ENCODE data around the gene INKA1.
A peak's percentile ranks its signal among the peaks of the same experiment; 100 is the strongest.

Gene INKA1

DNA sequence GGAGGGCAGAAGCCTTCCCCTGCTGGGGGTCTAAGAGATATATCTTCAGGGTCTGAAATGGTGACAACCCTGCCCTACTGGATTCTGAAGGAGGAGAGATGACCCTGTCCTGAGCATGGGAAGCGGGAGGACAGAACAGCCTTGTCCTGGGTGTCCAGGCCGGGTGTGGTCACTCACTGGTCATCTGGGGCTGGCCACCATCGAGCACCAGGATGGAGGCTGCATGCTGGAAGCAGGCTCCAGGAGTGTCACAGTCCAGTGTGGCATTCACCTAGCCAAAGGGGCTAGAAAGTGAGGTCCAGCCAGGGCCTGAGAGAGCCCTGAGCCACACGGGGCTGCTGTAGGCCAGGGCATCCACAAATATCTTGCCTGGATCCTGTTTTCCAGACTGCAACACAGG is 8.6 kb upstream of the INKA1 start:
- Mint-ChIP-seq H3K36me3 (ENCODE audit: low read depth) (no peaks in the 10 kb centered on the region), H3K27me3 (no peaks in the 10 kb centered on the region), H3K4me1 (ENCODE audit: low read depth) (no peaks in the 10 kb centered on the region), H3K27ac (no peak overlapping the region), H3K9me3 (no peaks in the 10 kb centered on the region), H3K4me3 (no peak overlapping the region)

DNA sequence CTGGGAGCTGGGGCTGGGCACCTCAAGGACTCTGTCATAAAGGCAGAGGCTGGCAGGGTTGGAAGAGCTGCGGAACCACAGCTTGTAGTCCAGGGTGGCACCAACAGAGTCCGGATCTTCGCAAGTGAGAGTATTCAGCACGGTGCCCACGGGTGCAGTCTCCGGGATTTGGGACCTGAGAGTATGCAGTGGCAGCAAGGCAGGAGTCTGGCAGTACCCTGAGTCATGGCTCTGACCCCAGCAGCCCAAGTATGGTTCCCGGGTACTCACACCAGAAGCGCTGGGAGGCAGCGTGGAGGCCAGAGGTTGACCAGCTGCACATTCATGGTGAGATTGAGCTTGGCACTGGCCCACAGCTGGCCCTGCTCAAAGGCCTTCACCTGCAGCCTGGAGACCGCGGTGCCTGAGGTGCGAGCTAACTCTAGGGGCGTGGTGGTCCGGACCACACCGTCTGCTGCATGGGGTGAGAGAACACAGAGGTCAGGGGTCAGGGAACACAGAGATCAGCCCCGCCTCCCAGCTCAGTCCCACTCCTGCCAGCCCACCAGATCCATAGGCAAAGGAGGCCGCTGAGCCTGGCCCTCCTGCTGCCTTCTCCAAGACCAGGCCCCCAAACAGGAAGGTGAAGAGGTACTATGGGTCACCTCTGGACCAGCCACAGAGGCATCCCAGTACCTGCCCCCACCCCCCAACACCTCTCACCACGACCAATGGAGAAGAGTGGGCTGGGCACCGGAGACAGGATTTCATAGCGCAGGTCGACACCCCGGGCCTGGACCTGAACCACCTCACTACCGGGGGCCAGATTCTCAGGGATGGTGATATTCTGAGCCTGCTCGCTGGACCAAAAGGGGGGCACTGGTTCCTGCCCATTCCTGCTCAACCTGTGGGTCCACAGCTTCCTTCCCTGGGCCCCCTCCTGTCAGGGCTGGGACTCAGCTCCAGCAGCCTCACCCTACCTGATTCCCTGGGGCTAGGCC is 7.8 kb upstream of the INKA1 start:
- no peaks in the 10 kb centered on the region for H3K36me3 Mint-ChIP-seq (ENCODE audit: low read depth)
- no peaks in the 10 kb centered on the region for H3K4me1 Mint-ChIP-seq (ENCODE audit: low read depth)
- no peak overlapping the region for H3K4me3 Mint-ChIP-seq
- H3K27ac Mint-ChIP-seq: no peak overlapping the region
- no peaks in the 10 kb centered on the region for H3K27me3 Mint-ChIP-seq
- H3K9me3 Mint-ChIP-seq: no peaks in the 10 kb centered on the region

- Mint-ChIP-seq H3K4me3 (no peak overlapping the region), H3K36me3 (ENCODE audit: low read depth) (no peaks in the 10 kb centered on the region), H3K9me3 (no peaks in the 10 kb centered on the region), H3K27ac (no peak overlapping the region), H3K27me3 (peaks cover 8% of the 10 kb centered on the region), H3K4me1 (ENCODE audit: low read depth) (peaks cover 9% of the 10 kb centered on the region)
Observed at GRCh38 chr3:49799105-49799504, 4.0 kb upstream of the INKA1 start.

DNA sequence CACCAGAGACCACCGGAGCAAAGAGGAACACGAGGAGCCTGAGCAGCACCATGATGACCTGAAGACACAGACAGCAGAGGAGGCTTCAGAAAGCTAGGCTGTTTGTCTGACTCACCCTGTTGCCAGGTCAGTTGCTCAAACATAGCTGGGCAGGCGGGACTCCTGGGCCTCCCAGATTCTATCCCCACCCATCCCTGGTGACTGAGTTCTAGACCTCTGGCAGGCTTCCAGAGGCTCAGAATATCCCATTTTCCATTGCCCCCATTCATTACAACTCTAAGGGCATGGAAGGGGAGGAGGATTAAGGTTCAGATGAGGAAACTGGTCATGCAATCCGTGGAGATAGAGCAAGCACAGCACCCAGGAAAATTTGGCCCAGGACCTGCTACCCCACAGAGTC is 3.3 kb upstream of the INKA1 start, which contains the start of gene CDHR4:
Gene CDHR4 (minus strand): TSS at position 113 of the 400 bp plus-strand sequence. CDS start 61 bp downstream, at position 52.
- no peaks in the 10 kb centered on the region for H3K9me3 Mint-ChIP-seq
- no peaks in the 10 kb centered on the region for H3K36me3 Mint-ChIP-seq (ENCODE audit: low read depth)
- H3K27ac Mint-ChIP-seq: no peak within 1 kb of the TSS
- peaks cover 12% of the 10 kb centered on the region for H3K4me1 Mint-ChIP-seq (ENCODE audit: low read depth)
- H3K27me3 Mint-ChIP-seq: peaks cover 8% of the 10 kb centered on the region
- no peak within 1 kb of the TSS for H3K4me3 Mint-ChIP-seq

GRCh38 chr3:49801160-49801559 is 1.9 kb upstream of the INKA1 start:
- no peak overlapping the region for H3K27ac Mint-ChIP-seq
- peaks cover 26% of the 10 kb centered on the region for H3K4me1 Mint-ChIP-seq (ENCODE audit: low read depth)
- H3K9me3 Mint-ChIP-seq: no peaks in the 10 kb centered on the region
- H3K4me3 Mint-ChIP-seq: no peak overlapping the region
- H3K36me3 Mint-ChIP-seq (ENCODE audit: low read depth): no peaks in the 10 kb centered on the region
- peaks cover 8% of the 10 kb centered on the region for H3K27me3 Mint-ChIP-seq

DNA sequence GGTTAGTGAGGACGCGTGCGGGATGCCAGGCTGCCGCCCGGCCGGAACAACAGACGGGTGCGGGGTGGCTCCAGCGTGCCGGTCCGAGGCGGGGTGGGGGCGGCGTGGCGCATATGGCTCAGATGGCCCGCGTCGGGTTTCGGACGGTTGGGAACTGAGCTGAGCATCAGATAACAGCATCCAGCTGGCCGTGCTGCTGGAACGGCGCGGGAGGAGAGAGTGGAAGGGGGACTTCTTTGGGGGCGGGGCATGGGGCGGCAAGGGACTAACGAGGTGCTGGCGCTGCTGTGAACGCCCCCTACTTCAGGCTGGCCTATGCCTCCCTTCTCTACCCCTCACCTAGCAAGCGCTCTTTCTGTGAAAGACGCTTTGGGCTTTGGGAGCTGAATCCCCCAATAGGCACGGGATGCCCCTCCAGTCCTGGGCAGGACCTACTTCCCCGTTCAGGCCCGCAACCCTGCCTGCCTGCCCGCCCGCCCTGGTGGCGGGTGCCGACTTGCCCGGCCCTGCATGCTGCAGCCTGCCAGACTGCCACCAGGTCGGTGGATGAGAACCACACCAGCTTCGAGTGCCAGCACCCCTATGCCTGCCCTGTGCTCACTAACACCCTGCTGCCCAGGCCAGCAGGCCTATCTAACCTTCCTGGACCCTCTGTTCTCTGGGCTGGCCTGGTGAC is 542 bp downstream of the INKA1 start:
- peaks cover 51% of the 10 kb centered on the region for H3K4me1 Mint-ChIP-seq (ENCODE audit: low read depth)
- H3K4me3 Mint-ChIP-seq: peak overlapping the region; percentile 88
- H3K9me3 Mint-ChIP-seq: no peaks in the 10 kb centered on the region
- peaks cover 8% of the 10 kb centered on the region for H3K27me3 Mint-ChIP-seq
- H3K36me3 Mint-ChIP-seq (ENCODE audit: low read depth): no peaks in the 10 kb centered on the region
- H3K27ac Mint-ChIP-seq: peak overlapping the region; percentile 36

DNA sequence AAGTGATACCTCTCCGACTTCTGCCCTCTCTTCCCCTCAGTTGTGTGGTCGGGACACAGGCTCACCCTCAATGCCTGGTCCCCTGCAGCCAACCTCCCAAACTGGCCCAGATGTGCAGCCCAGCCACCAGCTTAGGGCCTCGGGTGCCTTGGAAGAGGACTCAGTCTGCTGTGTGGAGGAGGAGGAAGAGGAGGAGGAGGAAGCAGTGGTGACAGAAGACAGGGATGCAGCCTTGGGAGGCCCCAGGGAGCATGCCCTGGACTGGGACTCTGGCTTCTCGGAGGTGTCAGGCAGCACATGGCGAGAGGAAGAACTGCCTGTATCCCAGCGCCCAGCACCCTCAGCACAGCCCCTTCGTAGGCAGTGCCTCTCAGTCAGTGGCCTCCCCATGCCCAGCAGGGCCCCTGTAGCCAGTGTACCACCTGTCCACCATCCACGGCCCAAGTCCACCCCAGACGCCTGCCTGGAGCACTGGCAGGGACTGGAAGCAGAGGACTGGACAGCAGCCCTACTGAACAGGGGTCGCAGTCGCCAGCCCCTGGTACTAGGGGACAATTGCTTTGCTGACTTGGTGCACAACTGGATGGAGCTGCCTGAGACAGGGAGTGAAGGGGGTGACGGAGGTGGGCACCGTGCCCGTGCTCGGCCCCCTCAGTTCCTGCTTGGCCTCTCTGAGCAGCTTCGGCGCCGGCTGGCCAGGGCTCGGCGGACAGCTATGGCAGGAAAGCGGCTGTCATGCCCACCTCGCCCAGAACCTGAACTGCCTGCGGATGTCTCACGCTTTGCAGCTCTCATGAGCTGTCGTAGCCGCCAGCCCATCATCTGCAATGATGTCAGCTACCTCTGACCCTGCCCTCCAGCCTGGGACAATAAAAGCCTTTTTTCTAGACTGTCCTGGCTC is 1.3 kb downstream of the INKA1 start:
- H3K27me3 Mint-ChIP-seq: peaks cover 8% of the 10 kb centered on the region
- H3K27ac Mint-ChIP-seq: peak overlapping the region; percentile 74
- peaks cover 51% of the 10 kb centered on the region for H3K4me1 Mint-ChIP-seq (ENCODE audit: low read depth)
- peak overlapping the region; percentile 88 for H3K4me3 Mint-ChIP-seq
- H3K9me3 Mint-ChIP-seq: no peaks in the 10 kb centered on the region
- no peaks in the 10 kb centered on the region for H3K36me3 Mint-ChIP-seq (ENCODE audit: low read depth)

DNA sequence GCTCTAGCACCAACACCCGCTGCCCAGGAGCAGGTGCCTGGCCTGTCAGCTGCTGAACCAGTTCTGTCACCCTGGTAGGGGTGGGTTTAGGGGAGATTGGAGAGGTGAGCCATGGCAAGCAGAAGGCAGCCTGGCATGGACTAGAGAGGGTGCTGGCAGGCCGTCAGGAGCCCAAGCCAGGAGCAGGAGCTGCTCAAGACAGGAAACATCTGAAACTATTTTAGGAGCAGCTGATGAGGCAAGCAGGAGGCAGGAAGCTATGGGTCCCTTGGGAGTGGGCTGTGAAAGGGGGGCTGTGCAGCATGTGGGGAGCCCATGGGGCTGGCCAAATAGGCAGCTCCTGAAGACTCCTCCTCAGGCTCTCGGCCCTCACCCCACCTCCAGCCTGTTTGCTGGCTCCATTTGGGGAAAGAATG is 2.3 kb downstream of the INKA1 start:
- Mint-ChIP-seq H3K9me3 (no peaks in the 10 kb centered on the region), H3K27me3 (peaks cover 8% of the 10 kb centered on the region), H3K4me1 (ENCODE audit: low read depth) (peaks cover 51% of the 10 kb centered on the region), H3K4me3 (peak overlapping the region; percentile 56), H3K27ac (peak overlapping the region; percentile 74), H3K36me3 (ENCODE audit: low read depth) (no peaks in the 10 kb centered on the region)

GRCh38 chr3:49805897-49806701 is 3.0 kb downstream of the INKA1 start:
- Mint-ChIP-seq H3K36me3 (ENCODE audit: low read depth) (no peaks in the 10 kb centered on the region), H3K4me3 (no peak overlapping the region), H3K4me1 (ENCODE audit: low read depth) (peaks cover 51% of the 10 kb centered on the region), H3K9me3 (no peaks in the 10 kb centered on the region), H3K27ac (no peak overlapping the region), H3K27me3 (peaks cover 7% of the 10 kb centered on the region)

DNA sequence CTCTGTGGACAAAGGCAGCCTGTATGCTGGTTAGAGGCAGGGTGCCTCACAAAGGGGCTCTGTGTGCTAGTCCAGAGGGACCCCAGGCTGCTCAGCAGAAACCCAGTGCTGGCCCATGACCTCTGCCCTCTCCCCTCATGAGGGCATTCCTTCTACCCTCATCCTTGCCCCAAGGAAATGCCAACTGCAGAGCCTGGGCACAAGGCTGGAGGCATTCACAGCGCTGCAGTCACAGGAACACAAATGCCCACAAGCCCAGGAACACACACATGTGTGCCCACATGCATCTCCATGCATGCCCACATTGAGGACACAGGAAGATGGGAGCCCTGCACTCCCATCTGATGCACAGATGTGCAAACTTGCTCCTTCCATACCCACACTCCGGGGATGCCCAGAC is 3.8 kb downstream of the INKA1 start:
- no peaks in the 10 kb centered on the region for H3K36me3 Mint-ChIP-seq (ENCODE audit: low read depth)

DNA sequence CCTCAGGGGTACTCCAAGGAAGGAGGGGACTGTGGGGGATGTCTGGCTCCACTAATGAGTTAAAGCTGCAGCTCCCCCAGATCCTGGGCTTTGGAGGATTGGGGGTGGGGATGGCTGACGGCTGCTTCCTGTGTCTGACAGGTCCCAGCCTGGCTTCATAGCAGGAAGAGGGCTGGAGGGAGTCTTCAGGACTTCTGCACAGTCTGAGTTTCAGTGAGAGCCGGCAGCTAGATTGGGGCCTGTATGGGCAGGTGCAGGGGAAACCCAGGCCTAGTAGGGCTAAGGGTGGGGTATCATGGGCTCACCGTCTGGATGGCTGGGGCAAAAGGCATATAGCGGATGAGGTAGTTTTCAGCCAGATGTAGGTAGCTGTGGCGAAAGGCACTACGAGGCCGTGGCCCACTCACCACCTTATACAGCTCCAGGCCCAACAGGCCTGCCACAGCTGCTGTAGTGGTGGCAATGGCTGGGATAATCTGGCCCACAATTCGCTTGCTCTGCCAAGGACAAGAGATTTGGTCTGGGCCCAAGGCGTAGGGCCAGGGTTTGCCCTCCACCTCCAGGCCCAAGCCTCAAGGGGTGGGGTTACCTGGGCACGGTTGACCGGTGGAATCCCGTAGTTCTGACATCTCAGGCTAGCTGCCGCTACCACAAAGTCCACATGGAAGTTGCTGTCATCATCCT is 4.5 kb downstream of the INKA1 start:
- no peaks in the 10 kb centered on the region for H3K9me3 Mint-ChIP-seq
- no peak overlapping the region for H3K4me3 Mint-ChIP-seq
- H3K36me3 Mint-ChIP-seq (ENCODE audit: low read depth): no peaks in the 10 kb centered on the region
- no peaks in the 10 kb centered on the region for H3K27me3 Mint-ChIP-seq
- H3K27ac Mint-ChIP-seq: peak overlapping the region; percentile 45
- H3K4me1 Mint-ChIP-seq (ENCODE audit: low read depth): peaks cover 49% of the 10 kb centered on the region

More for the DNA sequence above, 3.8 kb downstream of the INKA1 start:
- Mint-ChIP-seq H3K9me3 (no peaks in the 10 kb centered on the region), H3K4me1 (ENCODE audit: low read depth) (peaks cover 51% of the 10 kb centered on the region), H3K4me3 (no peak overlapping the region), H3K27me3 (peaks cover 3% of the 10 kb centered on the region), H3K27ac (no peak overlapping the region)

DNA sequence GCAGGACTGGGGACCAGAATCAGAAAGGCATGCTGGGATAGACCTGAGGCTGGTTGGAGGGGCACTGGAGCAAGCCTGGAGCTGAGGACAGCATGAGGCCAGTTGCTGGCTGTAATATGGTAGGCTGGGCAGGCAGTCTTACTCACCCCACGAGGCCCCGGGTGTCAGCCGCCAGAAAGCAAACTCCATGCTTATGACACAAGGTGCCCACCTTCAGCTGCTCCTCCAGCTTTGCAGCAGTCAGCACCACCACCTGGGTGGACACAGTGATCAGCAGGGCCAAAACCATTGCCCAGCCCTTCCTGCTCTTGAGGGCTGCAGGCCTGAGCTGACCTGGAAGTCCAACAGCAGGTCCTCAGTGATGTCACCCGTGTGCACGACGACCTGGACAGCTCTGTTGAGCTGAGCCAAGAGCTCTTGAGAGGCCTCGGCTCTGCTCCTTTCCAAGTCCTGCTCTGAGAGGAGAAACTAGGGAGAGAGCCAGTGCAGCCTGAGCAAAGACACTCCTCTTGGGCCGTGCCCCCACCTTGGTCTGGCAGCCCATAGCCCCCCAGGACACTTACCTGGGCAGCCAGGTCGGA is 9.9 kb downstream of the INKA1 start:
- Mint-ChIP-seq H3K9me3 (no peaks in the 10 kb centered on the region), H3K27me3 (no peaks in the 10 kb centered on the region), H3K4me3 (peak overlapping the region; percentile 89), H3K27ac (peak overlapping the region; percentile 94), H3K36me3 (ENCODE audit: low read depth) (no peaks in the 10 kb centered on the region), H3K4me1 (ENCODE audit: low read depth) (peaks cover 30% of the 10 kb centered on the region)

GRCh38 chr3:49813497-49814174 is 10.6 kb downstream of the INKA1 start, which contains the start of gene UBA7:
TSS of gene UBA7 (minus strand) at chr3:49813953. CDS start at chr3:49813787, 166 bp downstream.
- Mint-ChIP-seq H3K27me3 (no peaks in the 10 kb centered on the region), H3K36me3 (ENCODE audit: low read depth) (no peaks in the 10 kb centered on the region), H3K4me1 (ENCODE audit: low read depth) (peaks cover 24% of the 10 kb centered on the region), H3K4me3 (peak within 1 kb of the TSS; percentile 89), H3K27ac (peak within 1 kb of the TSS; percentile 94), H3K9me3 (no peaks in the 10 kb centered on the region)
